Hindlimb muscle (tissue), 1 donor: Measurements from ENCODE around the gene SUB1. TPM values are rescaled to one million over a fixed set of nuclear protein-coding genes. Genes with fewer than 3 reads are reported as not detected.
A peak's percentile ranks its signal among the peaks of the same experiment; 100 is the strongest.
"Not testable (repeated sequence)": the region's sequence is repeated elsewhere in the genome, so short reads cannot be mapped to it uniquely, and the experiment has no call there.

Experiments used
- DNase-seq: peaks from one replicate; pipeline ENCODE4 v3.0.0-alpha.2; 2013
- polyA plus RNA-seq: library from polyadenylated mRNA; unstranded; fragments of 120-200 nt; gene quantifications from one replicate; pipeline ENCODE4 v1.2.1, GENCODE V29; 2013; ENCODE audit not compliant: insufficient read length

SUB1 gene
- 203 TPM for polyA plus RNA-seq

DNA sequence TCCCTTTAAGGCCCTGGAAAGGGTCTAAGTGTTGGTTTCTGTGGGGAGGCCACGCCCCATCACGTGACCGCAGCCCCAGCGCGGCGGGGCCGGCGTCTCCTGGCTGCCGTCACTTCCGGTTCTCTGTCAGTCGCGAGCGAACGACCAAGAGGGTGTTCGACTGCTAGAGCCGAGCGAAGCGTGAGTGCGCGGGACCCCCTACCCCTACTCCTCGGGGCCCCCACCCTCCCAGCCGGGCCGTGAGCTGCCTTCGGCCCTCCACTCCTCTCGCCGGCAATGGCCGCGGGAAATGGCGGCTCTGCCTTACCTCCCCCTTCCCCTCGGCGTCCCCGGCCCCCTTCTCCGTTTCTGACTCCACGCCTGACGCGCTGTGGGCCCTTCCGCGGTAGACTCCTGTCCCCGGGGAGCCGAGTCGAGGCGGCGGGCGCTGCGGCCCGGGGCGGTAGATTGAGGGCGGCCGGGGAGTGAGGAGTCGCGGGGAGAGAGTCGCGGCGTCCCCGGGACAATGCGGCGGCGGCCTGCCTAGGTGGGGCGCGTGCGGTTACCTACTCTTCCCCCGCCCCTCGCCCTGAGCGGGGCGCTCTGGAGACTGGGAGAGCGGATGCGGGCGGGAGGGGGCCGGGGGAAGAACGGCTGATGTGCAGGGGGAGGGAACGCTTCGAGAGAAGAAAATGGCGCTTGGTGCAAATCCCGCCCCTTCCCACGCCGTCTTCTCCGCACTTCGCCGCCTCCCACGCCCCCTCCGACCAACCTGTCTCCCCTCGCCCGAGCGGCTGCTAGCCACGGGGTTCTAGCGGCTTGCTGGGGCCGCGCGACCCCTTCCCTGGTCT is at the start of gene SUB1:
TSS of gene SUB1 (plus strand) at position 112 of the 830 bp plus-strand sequence. CDS start 2,956 bp downstream, outside the sequence.
- DNase-seq: peak; percentile 94

DNA sequence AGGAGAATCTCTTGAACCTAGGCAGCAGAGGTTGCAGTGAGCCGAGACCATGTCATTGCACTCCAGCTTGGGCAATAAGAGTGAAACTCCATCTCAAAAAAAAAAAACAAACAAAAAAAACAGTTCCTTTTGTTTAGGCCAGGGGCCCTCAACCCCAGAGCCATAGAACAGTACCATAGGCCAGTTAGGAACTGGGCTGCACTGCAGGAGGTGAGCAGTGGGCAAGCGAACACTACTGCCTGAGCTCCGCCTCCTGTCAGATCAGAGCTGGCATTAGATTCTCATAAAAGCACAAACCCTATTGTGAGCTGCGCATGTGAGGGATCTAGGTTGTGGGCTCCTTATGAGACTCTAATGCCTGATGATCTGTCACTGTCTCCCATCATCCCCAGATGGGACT is 49.1 kb upstream of the SUB1 start:
- no peak for DNase-seq

DNA sequence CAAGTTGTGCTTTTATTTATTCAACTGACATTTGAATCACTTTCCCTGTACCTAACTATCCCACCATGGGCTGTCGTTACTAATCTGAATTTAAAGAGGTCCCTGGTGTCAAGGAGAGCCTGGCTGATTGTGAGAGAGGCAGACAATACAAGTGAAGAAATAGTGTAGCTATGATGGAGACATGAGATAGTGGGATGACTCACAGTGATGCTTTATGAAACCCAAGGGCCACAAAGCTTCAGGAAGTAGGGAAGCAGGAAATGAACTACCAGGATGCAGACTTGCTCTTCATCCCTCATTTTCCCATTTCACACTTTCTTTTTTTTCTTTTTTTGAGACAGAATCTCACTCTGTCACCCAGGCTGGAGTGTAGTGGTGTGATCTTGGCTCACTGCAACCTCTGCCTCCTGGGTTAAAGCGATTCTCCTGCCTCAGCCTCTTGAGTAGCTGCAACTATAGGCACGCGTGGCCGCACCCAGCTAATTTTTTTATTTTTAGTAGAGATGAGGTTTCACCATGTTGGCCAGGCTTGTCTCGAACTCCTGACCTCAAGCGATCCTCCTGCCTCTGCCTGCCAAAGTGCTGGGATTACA is 47.8 kb upstream of the SUB1 start:
- not testable (repeated sequence) for DNase-seq

- DNase-seq: no peak
Measured at GRCh38 chr5:32538031-32538547, 47.3 kb upstream of the SUB1 start.

DNA sequence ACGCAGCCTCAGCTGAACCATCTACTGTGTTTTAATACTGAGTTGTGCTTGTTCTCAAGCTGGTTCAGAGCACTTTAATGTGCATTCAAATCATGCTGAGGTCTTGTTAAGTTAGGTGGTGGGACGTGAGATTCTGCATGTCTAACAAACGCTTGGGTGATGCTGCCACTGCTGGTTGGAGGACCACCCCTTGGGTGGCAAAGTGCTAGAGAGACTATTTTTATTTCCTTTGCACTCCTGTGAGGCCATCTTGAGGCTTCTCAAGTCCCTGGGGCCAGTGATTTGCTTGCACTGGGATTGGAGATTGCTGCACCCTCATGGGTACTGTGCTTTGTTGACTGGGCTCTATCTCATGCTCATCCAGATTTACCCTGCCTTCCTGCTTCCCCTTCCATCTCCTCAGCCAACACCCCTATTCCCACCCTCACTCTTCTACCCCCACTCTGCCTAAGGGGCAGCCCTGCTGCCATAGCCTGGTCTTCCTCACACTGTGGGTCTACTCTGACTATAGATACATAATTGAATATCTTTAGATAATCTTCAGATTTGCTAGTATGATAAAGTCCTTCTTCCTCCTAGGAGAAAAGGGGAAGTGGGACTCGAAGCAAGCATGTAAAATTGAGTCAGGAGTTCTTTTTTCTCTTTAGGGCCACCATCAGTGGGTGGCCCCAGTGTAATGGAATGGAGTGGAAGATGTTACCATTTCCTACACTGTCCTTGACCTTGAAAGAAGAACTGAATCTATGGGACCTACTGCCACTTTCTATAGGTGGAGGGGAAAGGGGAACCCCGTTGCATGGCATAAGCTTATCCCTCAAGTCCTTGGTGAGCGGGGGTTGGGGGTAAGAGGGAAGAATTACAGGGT is 45.1 kb upstream of the SUB1 start:
- DNase-seq: no peak

- no peak for DNase-seq
Measured at GRCh38 chr5:32541241-32541640, 44.1 kb upstream of the SUB1 start.

DNA sequence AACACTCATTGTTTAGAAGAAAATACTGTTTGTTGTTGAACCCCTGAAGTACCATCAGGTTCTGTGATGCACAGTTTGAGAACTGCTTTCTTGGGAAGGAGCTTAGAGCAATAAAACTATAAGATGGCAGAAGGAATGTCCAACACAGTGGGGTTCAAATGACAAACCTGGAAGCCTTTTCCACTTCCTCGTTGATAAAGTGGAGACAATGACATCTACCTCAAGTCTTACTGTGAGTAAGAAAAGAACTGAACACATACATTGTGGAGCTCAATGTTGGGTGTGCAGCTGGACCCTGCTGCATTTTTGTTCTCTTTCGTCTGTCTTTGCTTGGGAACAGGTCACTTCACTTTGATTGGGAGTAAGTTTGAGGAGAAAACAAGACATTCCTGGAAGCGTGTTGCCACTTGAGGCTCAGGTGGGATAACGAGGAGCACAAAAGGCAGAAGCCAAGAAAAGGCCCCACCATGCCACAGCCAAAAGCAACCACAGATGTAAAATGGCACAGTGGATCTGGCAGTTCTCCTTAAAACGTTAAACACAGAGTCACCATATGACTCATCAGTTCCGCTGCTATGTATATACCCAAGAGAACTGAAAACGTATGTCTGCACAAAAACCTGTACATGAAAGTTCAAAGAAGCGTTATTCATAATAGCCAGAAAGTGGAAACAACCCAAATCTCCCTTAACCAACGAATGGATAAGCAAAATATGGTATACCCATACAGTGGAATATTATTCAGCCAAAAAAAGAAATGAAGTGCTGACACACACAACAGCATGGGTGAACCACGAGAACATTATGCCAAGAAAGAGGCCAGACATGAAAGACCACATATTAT is 42.9 kb upstream of the SUB1 start:
- no peak for DNase-seq

DNA sequence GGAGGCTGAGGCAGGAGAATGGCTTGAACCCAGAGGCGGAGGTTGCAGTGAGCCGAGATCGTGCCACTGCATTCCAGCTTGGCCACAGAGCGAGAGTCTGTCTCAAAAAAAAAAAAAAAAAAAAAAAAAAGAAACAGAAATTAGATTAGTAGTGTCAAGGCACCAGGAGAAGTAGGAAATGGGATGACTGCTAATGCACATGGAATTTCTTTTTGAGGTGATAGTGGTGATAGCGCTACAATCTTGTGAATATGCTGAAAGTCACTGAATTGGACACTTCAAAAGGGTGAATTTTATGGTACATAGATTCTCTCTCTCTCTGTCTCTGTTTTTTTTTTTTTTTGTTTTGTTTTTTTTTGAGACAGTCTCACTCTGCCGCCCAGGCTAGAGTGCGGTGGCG is 42.1 kb upstream of the SUB1 start:
- no peak for DNase-seq

DNA sequence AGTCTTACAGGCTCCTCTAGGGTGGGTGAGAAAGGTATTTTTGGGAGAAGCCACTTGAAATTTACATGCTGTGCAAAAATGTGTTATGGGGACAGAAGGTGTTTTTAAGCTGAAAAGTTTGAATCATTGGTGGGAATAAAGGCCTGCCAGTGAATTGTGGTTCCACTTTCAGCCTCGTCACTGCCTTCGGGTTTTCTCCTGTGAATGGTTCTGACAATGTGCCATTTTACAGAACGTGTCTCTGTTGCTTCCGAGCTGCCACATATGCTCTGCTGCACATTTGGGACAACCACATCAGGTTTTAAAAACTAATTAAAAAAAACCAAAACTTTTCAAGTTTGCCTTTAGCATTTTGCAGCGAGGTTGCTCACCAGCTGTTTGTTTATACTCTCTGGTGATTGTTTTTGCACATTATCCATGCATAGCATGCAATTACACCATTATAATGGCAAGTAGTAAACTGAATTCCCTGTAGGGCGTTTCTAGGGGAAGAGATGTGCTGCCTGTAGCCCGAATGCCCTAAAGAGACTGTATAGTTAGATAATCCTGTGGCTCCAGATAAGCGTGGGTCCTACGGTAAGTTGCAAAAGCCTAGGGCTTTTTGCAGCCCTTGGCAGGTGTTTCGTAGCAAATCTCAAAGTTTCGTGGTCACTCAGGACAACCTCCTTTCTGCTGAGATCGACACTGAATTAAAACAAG is 40.1 kb upstream of the SUB1 start:
- DNase-seq: no peak

- DNase-seq: no peak
Measured at GRCh38 chr5:32551194-32551593, 34.2 kb upstream of the SUB1 start.

GRCh38 chr5:32551865-32552264 is 33.5 kb upstream of the SUB1 start:
- no peak for DNase-seq

GRCh38 chr5:32552491-32552890 is 32.9 kb upstream of the SUB1 start:
- not testable (repeated sequence) for DNase-seq

DNA sequence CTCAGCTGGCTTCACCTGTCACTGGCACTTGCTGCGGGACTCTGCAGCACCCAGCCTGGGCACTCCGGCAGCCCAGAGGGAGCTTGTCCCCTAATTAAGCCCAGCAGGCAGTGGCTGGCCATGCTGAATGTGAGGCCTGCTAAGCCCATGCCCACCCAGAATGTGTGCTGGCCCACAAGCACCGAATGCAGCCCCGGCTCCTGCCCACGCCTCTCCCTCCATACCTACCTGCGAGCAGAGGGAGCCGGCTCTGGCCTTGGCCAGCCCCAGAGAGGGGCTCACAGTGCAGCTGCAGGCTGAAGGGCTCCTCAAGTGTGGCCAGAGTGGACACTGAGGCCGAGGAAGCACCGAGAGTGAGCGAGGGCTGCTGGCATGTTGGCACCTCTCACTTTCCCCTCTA is 32.4 kb upstream of the SUB1 start:
- DNase-seq: no peak

DNA sequence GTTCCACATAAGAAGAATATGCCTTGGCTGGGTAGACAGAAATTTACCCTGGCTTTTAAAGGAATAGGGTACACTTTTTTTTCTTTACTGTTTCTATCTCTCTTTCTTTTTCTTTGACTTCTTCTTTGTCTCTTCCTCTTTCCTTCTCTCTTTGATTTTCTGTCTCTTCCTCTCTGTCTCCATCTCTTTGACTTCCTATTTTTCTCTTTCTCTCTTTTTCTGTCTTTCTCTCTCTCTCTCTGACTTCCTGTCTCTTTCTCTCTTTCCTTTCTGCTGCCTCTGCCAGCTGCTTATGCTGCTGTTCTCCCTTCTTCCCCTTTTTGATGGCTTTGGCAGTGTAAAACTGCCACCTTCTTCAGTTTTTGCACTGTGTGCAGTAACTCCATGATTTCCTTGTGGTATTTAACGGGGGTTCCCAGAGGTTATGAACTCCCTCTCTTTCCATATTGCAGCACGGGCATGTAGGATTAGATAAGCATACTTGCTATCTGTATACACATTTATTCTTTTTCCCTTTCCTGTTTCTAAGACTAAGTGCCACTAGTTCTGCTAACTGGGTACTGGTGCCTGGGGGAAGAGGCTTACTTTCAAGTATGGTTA is 31.1 kb upstream of the SUB1 start:
- not testable (repeated sequence) for DNase-seq

DNA sequence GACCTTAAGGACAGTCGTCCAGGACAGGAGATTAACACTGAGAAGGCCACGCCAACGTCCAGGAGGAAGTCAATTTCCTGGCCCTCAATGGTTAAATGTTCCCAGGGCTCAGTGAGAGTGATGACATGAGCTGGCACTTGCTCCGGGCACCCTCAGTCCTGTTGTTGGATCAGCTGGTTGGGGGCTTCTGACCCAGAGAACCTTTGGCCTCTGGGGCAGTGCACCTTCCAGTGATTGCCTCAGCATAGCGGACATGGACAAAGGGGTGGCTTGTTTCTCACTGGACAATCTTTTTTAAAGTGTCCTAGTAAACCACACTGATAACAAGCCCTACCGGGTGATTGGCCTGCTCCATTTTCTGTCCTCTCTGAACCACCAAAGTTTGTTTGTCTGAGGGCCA is 28.8 kb upstream of the SUB1 start:
- not testable (repeated sequence) for DNase-seq

- no peak for DNase-seq
Measured at GRCh38 chr5:32559411-32559810, 25.9 kb upstream of the SUB1 start.

DNA sequence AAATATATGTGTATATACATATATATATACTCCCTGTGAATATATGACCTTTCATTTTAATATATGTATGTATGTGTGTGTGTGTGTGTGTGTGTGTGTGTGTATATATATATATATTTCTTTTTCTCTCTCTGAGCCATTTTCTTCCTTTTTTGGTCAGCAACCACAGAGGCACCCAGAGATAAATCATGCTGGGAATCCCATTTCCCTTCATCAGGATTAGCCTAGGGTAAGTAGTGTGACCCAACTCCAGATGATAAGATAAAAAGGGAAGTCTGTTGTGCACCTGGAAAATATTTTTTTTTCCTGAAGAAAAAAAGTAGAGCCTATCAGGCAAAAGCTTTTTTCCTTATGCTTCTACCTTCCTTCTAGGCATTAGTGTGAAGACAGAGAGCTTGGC is 25.4 kb upstream of the SUB1 start:
- no peak for DNase-seq

- no peak for DNase-seq
Measured at GRCh38 chr5:32562056-32562455, 23.3 kb upstream of the SUB1 start.

DNA sequence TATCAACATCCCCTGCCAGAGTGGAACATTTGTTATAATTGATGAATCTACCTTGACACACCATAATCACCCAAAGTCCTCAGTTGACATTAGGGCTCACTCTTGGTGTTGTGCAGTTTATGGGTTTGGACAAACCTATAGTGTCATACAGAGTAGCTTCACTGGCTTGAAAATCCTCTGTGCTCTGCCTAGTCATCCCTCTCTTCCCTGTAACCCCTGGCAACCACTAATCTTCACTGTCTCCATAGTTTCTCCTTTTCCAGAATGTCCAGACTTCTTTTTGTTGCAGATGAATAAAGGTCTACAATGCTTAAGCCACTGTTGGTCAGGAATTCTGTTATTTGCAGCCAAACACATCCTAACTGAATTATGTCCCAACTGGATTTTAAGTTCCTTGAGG is 22.5 kb upstream of the SUB1 start:
- no peak for DNase-seq

DNA sequence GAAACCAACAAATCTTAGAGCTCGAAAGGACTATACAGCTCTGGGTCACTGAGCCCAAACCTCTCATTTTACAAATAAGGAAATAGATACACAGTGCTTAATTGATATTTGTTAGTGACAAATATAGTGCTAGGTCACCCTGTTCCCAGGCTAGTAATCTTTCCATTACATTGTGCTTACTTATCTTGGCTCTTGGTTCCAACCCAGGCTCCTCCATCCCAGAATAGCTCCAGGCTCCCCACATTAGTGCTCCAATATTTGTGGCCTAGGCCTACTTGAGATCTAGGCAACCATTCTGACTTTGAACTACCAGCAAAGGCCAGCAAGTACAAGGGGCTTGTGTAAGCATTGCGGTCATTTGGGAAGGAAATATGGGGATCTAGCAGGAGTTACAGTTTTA is 21.7 kb upstream of the SUB1 start:
- no peak for DNase-seq

DNA sequence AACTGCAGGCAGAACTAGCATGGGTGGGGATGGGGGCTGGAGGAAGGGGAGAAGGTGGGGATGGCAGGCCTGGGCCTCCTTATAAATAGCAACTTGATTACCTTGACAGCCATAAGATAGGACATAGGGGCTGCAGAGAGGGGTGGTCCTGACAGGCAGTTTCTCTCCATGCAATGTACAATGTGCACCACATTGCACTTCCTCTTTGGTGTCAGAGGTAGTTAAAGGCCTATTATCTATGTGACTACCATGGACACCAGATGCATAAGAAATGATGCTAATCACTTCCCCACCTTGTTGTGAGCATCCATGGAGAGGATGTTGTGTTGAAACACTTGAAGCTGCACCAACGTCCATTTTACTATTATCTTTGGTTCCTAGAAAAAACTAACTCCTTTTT is 20.2 kb upstream of the SUB1 start:
- DNase-seq: no peak
